HL-60 (cell line): Measurements from ENCODE around the gene ACCSL.

Experiments
- DNase-seq, 2 experiments: peaks; one replicate each; pipeline ENCODE4 v3.0.0-alpha.2; 2010 to 2020; ENCODE audit warnings: low read depth in 1 of 2, low spot score in 1 of 2
- H3K27ac ChIP-seq: fragments of 250-450 bp; sonication (Bioruptor Pico); replicated peaks from 2 replicates; pipeline ENCODE4 v1.5.1; 2020; ENCODE audit warnings: mild to moderate bottlenecking, moderate library complexity
- H3K27me3 ChIP-seq: fragments of 250-450 bp; sonication (Bioruptor Pico); 2 replicates; pipeline ENCODE4 v1.5.1; 2021; ENCODE audit warnings: mild to moderate bottlenecking, moderate library complexity; ENCODE audit not compliant: insufficient read depth, poor library complexity, severe bottlenecking
- H3K4me3 ChIP-seq: replicated peaks from 2 replicates; pipeline ENCODE4 v1.5.1; 2011; ENCODE audit warnings: mild to moderate bottlenecking, control low read depth, low read length; ENCODE audit not compliant: insufficient read depth
- CTCF ChIP-seq: IDR thresholded peaks from one replicate; pipeline ENCODE4 v1.5.1; 2011; ENCODE audit warnings: low read length, control low read depth, inconsistent platforms; ENCODE audit not compliant: insufficient read depth
- GABPA ChIP-seq: IDR thresholded peaks from 2 replicates; pipeline ENCODE4 v1.6.1; 2012; ENCODE audit warnings: low read depth
- POLR2AphosphoS5 ChIP-seq: IDR thresholded peaks from 2 replicates; pipeline ENCODE4 v1.6.1; 2012; ENCODE audit warnings: low read depth
- REST ChIP-seq: IDR thresholded peaks from 2 replicates; pipeline ENCODE4 v1.6.1; 2012; ENCODE audit warnings: low read depth; ENCODE audit not compliant: insufficient replicate concordance
- SPI1 ChIP-seq: IDR thresholded peaks from 2 replicates; pipeline ENCODE4 v1.6.1; 2012; ENCODE audit warnings: low read depth, mild to moderate bottlenecking, borderline replicate concordance

Gene ACCSL

DNA sequence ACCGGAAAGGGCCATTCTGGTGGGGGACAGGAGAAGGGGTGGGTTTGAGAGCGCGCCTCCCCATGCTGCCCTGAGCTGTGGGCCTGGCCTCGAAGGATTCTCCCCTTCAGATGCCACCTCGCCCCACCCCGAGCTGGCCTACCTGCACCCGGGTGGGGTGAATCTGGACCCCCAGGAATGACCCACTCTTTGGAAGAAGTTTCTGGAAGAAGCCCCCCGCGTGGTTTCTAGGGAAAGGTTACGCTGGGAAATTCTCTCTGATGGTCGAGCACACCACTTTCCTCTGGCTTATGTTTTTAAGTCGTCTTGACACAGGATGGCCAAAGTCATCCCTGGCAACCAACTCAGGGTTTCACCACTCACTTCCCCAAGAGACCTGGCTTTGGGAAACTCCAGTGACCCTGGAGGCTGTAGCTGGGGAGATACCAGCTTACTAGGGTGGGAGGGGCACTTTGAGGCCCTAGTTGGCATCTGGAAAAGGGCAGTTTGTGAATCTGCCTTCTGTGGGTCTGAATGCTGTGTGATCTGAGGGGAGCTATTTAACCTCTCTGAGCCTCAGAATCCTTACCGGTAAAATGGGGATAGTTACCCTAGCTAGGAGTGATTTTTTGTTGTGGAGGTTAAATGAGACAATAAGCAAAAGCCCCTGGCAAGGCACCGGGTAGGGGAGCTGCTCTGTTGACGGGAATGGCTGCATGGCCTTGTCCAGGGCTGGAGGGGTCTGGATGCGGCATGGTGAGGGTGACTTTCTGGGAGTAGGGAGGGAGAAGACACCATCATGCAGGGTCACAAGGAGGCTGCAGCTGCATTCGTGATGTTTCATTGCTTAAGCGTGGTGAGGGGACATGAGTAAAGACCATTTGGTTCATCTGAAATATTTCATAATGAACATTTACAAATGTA lies 45.3 kb upstream of the ACCSL start:
- TF ChIP-seq CTCF (no peak), SPI1 (no peak), GABPA (no peak), POLR2AphosphoS5 (no peak), REST (no peak)
- no peak overlapping the region for H3K27ac ChIP-seq

DNA sequence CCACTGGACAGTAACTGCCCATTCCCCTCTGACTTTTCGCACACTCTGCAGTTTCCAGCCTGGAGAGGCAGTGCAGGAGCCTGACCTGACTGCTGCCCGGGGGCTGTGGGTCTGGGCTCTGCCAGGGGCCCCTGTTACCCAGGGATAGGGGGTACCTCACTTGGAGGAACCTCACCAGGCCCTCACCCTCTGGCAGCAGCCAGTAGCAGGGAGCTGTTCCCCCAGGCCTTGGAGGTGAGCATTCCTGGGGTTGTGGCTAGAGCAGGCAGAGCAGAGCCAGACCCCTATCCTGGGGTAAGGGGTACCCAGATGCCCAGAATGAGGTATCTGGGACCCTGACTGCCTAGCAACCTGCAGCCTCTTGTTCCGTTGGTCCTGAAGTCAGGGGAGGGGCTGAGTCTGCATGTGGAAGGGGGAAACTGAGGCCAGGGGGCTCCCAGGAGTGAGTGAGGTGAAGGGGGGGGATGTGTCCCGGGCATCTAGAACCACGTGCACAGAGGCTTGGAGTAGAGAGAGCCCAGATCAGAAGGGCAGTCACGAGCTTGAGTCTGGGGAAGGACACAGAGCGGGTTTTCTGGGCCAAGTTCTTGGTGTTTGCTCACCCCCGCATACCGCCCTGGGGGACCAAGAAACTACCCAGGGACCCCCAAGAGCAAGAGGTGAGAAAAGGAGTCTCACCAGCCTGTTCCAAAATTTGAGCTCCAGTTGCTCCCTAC lies 43.9 kb upstream of the ACCSL start:
- TF ChIP-seq SPI1, result no peak
- TF ChIP-seq REST, result no peak
- TF ChIP-seq GABPA, result no peak
- TF ChIP-seq CTCF, result no peak
- TF ChIP-seq POLR2AphosphoS5, result no peak
- H3K4me3 ChIP-seq, result no peak overlapping the region
- no peaks in the 10 kb centered on the region for H3K27me3 ChIP-seq
- no peak for DNase-seq
- no peak overlapping the region for H3K27ac ChIP-seq

More for the DNA sequence above, 45.3 kb upstream of the ACCSL start:
- peaks cover 1% of the 10 kb centered on the region for H3K27me3 ChIP-seq
- H3K4me3 ChIP-seq, result no peak overlapping the region
- no peak for DNase-seq

DNA sequence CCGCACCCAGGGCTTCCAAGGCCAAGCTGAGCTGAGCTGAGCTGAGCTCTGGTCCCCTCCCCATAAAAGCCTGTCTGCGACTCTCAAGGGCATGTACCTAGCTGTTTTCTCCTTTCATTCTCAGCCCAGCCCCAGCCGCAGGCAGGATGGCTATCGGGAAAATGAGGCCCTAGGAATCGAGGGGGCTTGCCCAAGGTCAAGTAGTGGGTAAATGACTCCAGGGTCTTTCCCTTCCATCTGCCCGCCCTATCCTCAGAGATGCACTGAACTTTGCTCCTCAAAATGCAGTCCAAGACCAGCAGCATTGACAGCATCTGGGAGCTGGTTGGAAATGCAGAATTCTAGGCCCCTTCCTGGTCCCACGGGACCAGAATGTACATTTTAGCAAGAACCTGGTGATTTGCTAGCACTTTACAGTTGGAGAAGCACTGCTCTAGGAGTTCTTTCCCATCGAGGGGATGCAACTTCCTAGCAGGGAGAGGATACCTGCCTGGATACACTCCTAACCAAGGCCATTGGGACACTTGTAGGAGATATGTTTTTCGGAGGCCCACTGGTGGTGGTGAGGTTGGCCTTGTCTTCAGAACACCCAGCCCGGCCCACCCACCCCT lies 43.2 kb upstream of the ACCSL start:
- no peaks in the 10 kb centered on the region for H3K27me3 ChIP-seq
- H3K4me3 ChIP-seq, result no peak overlapping the region
- no peak for DNase-seq
- H3K27ac ChIP-seq, result no peak overlapping the region
- no peak for TF ChIP-seq REST
- no peak for TF ChIP-seq SPI1
